Heart left ventricle (tissue), 13 donors: ENCODE results near the gene GNB3.

Source experiments
- POLR2A ChIP-seq, 2 donors: fragments of 450-650 bp; IDR thresholded peaks; one replicate each; pipeline ENCODE4 v1.6.1; 2017; ENCODE audit warnings: antibody characterized with exemption in 2 of 2, mild to moderate bottlenecking in 2 of 2, moderate library complexity in 2 of 2
- TF ChIP-seq, protein P1 (sequence below), 12 donors: fragments of 200-600 bp; sonication (generic) in 4 of 12; IDR thresholded peaks; one replicate each; pipeline versions ENCODE4 v1.5.0 to v1.8.0; 2018 to 2022; ENCODE audit warnings: antibody characterized with exemption in 12 of 12, mild to moderate bottlenecking in 5 of 12
- donor health status: ischemic (EF 13 %, LVEDD 7.1; RV severe dilation, severe dysfunction).
- donor health status: DM: no; HTN: yes; CAD: no.
- donor health status: DM: no; HTN: no; CAD: no.
- donor health status: ischemic (EF 25% LVEDD 6.9; RV normal size, moderate dysfunction).
- donor health status: ischemic (EF 25% LVEDD 5.7; RV mildly dilated, moderate dysfunction).
- donor health status: ischemic (EF 35%, LVEDD 5.7; RV mildly dilated, moderate dysfunction).
- donor health status: nonischemic (EF 11% LVEDD 7.7; RV severe dilation, severe dysfunction).
- donor health status: DM: yes; HTN: yes; CAD: no.
- donor health status: PGD.
- donor health status: ischemic (EF 29% LVEDD 5.4; RV normal size, mild dysfunction).
- donor health status: nonischemic (EF 23%, LVEDD 6.1; RV moderate dilation, normal function).

DNA sequence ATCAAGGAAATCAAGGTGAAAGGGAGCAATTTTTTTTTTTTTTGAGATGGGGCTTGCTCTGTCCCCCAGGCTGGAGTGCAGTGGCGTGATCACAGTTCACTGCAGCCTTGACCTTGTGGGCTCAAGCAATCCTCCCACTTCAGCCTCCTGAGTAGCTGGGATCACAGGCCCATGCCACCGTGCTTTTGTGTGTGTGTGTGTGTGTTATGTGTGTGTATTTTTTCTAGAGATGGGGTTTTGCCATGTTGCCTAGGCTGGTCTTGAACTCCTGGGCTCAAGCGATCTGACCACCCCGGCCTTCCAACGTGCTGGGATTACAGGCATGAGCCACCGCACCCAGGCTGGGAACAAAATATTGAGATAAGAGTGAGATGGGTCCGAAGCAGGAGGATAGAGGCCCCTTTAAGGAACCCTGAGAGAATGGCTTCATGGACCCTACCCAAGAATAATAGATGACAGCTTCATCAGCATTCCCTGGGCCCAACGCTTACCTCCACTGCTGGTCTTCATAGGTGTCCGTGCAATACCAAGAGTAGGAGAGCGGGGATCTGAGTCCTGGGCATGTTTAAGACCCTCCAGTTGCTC lies 9.3 kb downstream of the GNB3 start:
- TF ChIP-seq, protein P1, sequence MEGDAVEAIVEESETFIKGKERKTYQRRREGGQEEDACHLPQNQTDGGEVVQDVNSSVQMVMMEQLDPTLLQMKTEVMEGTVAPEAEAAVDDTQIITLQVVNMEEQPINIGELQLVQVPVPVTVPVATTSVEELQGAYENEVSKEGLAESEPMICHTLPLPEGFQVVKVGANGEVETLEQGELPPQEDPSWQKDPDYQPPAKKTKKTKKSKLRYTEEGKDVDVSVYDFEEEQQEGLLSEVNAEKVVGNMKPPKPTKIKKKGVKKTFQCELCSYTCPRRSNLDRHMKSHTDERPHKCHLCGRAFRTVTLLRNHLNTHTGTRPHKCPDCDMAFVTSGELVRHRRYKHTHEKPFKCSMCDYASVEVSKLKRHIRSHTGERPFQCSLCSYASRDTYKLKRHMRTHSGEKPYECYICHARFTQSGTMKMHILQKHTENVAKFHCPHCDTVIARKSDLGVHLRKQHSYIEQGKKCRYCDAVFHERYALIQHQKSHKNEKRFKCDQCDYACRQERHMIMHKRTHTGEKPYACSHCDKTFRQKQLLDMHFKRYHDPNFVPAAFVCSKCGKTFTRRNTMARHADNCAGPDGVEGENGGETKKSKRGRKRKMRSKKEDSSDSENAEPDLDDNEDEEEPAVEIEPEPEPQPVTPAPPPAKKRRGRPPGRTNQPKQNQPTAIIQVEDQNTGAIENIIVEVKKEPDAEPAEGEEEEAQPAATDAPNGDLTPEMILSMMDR (IDR thresholded peaks at IDR 0.05), result no peak
- TF ChIP-seq POLR2A (IDR thresholded peaks at IDR 0.05), result no peak
